ENCODE measurements around the gene HNRNPF. TPM values are rescaled to one million over a fixed set of nuclear protein-coding genes. Genes with fewer than 3 reads are reported as not detected.
"Not testable (repeated sequence)": the region's sequence is repeated elsewhere in the genome, so short reads cannot be mapped to it uniquely, and the experiment has no call there.

Gene HNRNPF
- total RNA-seq (235 TPM), polyA plus RNA-seq (136 TPM)
- long read RNA-seq, donor 1, partial matches to known transcripts = 0 of 16 reads
- long read RNA-seq, donor 1, other reads (novel, unspliced or antisense) = 9 of 16 reads
- long read RNA-seq, donor 2 = 0 reads
- long read RNA-seq, donor 3, transcript HNRNPF-207 (4 exons, 2,676 nt) = minor isoform, 20 of 231 reads
- long read RNA-seq, donor 3, transcript HNRNPF-203 (4 exons, 2,617 nt) = minor isoform, 40 of 231 reads
- long read RNA-seq, donor 3, transcript HNRNPF-202 (4 exons, 2,670 nt) = minor isoform, 12 of 231 reads
- long read RNA-seq, donor 3, transcript HNRNPF-204 (3 exons, 2,755 nt) = major isoform, 59 of 231 reads
- long read RNA-seq, donor 3, partial matches to known transcripts = 0 of 231 reads
- long read RNA-seq, donor 3, other reads (novel, unspliced or antisense) = 92 of 231 reads
- long read RNA-seq, donor 4, transcript HNRNPF-204 (3 exons, 2,755 nt) = minor isoform, 17 of 90 reads
- long read RNA-seq, donor 4, transcript HNRNPF-207 (4 exons, 2,676 nt) = minor isoform, 5 of 90 reads
- long read RNA-seq, donor 4, transcript HNRNPF-201 (4 exons, 2,186 nt) = minor isoform, 5 of 90 reads
- long read RNA-seq, donor 4, transcript HNRNPF-203 (4 exons, 2,617 nt) = major isoform, 26 of 90 reads
- long read RNA-seq, donor 4, partial matches to known transcripts = 0 of 90 reads
- long read RNA-seq, donor 4, other reads (novel, unspliced or antisense) = 36 of 90 reads
- long read RNA-seq, donor 5, transcript HNRNPF-207 (4 exons, 2,676 nt) = minor isoform, 19 of 277 reads
- long read RNA-seq, donor 5, transcript HNRNPF-204 (3 exons, 2,755 nt) = major isoform, 73 of 277 reads
- long read RNA-seq, donor 5, transcript HNRNPF-202 (4 exons, 2,670 nt) = minor isoform, 9 of 277 reads
- long read RNA-seq, donor 5, transcript HNRNPF-203 (4 exons, 2,617 nt) = minor isoform, 36 of 277 reads
- long read RNA-seq, donor 5, partial matches to known transcripts = 0 of 277 reads
- long read RNA-seq, donor 5, other reads (novel, unspliced or antisense) = 133 of 277 reads
- long read RNA-seq, donor 6, transcript HNRNPF-203 (4 exons, 2,617 nt) = minor isoform, 21 of 141 reads
- long read RNA-seq, donor 6, transcript HNRNPF-204 (3 exons, 2,755 nt) = major isoform, 44 of 141 reads
- long read RNA-seq, donor 6, transcript HNRNPF-207 (4 exons, 2,676 nt) = minor isoform, 6 of 141 reads
- long read RNA-seq, donor 6, partial matches to known transcripts = 10 of 141 reads
- long read RNA-seq, donor 6, other reads (novel, unspliced or antisense) = 55 of 141 reads
- long read RNA-seq, donor 7, transcript HNRNPF-203 (4 exons, 2,617 nt) = minor isoform, 37 of 183 reads
- long read RNA-seq, donor 7, transcript HNRNPF-207 (4 exons, 2,676 nt) = minor isoform, 13 of 183 reads
- long read RNA-seq, donor 7, transcript HNRNPF-204 (3 exons, 2,755 nt) = major isoform, 57 of 183 reads
- long read RNA-seq, donor 7, transcript HNRNPF-201 (4 exons, 2,186 nt) = minor isoform, 9 of 183 reads
- long read RNA-seq, donor 7, partial matches to known transcripts = 0 of 183 reads
- long read RNA-seq, donor 7, other reads (novel, unspliced or antisense) = 61 of 183 reads
- long read RNA-seq, donor 8, transcript HNRNPF-203 (4 exons, 2,617 nt) = major isoform, 13 of 64 reads
- long read RNA-seq, donor 8, transcript HNRNPF-204 (3 exons, 2,755 nt) = minor isoform, 12 of 64 reads
- long read RNA-seq, donor 8, transcript HNRNPF-207 (4 exons, 2,676 nt) = minor isoform, 6 of 64 reads
- long read RNA-seq, donor 8, partial matches to known transcripts = 0 of 64 reads
- long read RNA-seq, donor 8, other reads (novel, unspliced or antisense) = 26 of 64 reads
- long read RNA-seq, donor 9, transcript HNRNPF-207 (4 exons, 2,676 nt) = minor isoform, 11 of 131 reads
- long read RNA-seq, donor 9, transcript HNRNPF-204 (3 exons, 2,755 nt) = major isoform, 28 of 131 reads
- long read RNA-seq, donor 9, transcript HNRNPF-203 (4 exons, 2,617 nt) = minor isoform, 24 of 131 reads
- long read RNA-seq, donor 9, transcript HNRNPF-202 (4 exons, 2,670 nt) = minor isoform, 7 of 131 reads
- long read RNA-seq, donor 9, partial matches to known transcripts = 0 of 131 reads
- long read RNA-seq, donor 9, other reads (novel, unspliced or antisense) = 55 of 131 reads
- long read RNA-seq, donor 10, transcript HNRNPF-202 (4 exons, 2,670 nt) = minor isoform, 5 of 114 reads
- long read RNA-seq, donor 10, transcript HNRNPF-203 (4 exons, 2,617 nt) = minor isoform, 22 of 114 reads
- long read RNA-seq, donor 10, transcript HNRNPF-204 (3 exons, 2,755 nt) = major isoform, 41 of 114 reads
- long read RNA-seq, donor 10, transcript HNRNPF-207 (4 exons, 2,676 nt) = minor isoform, 6 of 114 reads
- long read RNA-seq, donor 10, partial matches to known transcripts = 0 of 114 reads
- long read RNA-seq, donor 10, other reads (novel, unspliced or antisense) = 36 of 114 reads

- under 1% methylated on average over 68 of the region's 68 CpGs for WGBS
- peak in 8 of 9 donors; percentile 88 to 98 (median 94) for DNase-seq (ENCODE audit: low read depth in 6 of 9, low spot score in 9 of 9)
- peak within 1 kb of the TSS; percentile 98 for H3K27ac ChIP-seq (ENCODE audit: low read depth in 1 of 2, low read length in 1 of 2)
- peaks cover 0 to 5% of the 10 kb centered on the region in 2 donors for H3K9me3 ChIP-seq (ENCODE audit: control insufficient read depth in 2 of 2, insufficient read depth in 1 of 2, low read length in 1 of 2)
- peak within 1 kb of the TSS; percentile 89 to 96 for H3K4me3 ChIP-seq (ENCODE audit: low read length in 2 of 2)
- no peaks in the 10 kb centered on the region for H3K27me3 ChIP-seq (ENCODE audit: control insufficient read depth in 2 of 2, insufficient read depth in 1 of 2, low read length in 1 of 2)
- peaks cover 1 to 6% of the 10 kb centered on the region in 2 donors for H3K36me3 ChIP-seq (ENCODE audit: control insufficient read depth in 2 of 2, insufficient read depth in 2 of 2, low read length in 1 of 2)
- peaks cover 15 to 40% of the 10 kb centered on the region in 2 donors for H3K4me1 ChIP-seq (ENCODE audit: control insufficient read depth in 2 of 2, insufficient read depth in 2 of 2, low read length in 2 of 2)
These were observed at the start of gene HNRNPF for GRCh38 chr10:43408710-43409384. HNRNPF (minus strand) TSS chr10:43409186; CDS start chr10:43387884, 21,302 bp downstream.

GRCh38 chr10:43458227-43458626 lies 49.2 kb upstream of the HNRNPF start:
- no peak overlapping the region for H3K27ac ChIP-seq (ENCODE audit: low read depth in 1 of 2, low read length in 1 of 2)
- WGBS = 95% methylated on average over 3 of the region's 3 CpGs
- DNase-seq (ENCODE audit: low read depth in 6 of 9, low spot score in 9 of 9) = no peak

GRCh38 chr10:43456561-43456960 lies 47.6 kb upstream of the HNRNPF start:
- Histone ChIP-seq H3K4me1 (ENCODE audit: control insufficient read depth in 2 of 2, insufficient read depth in 2 of 2, low read length in 2 of 2) (peaks cover 31 to 34% of the 10 kb centered on the region in 2 donors), H3K27ac (ENCODE audit: low read depth in 1 of 2, low read length in 1 of 2) (peak overlapping the region in 1 of 2 donors; percentile 99)
- not testable (repeated sequence) for H3K36me3 ChIP-seq (ENCODE audit: control insufficient read depth in 2 of 2, insufficient read depth in 2 of 2, low read length in 1 of 2); H3K9me3 ChIP-seq (ENCODE audit: control insufficient read depth in 2 of 2, insufficient read depth in 1 of 2, low read length in 1 of 2); H3K4me3 ChIP-seq (ENCODE audit: low read length in 2 of 2); H3K27me3 ChIP-seq (ENCODE audit: control insufficient read depth in 2 of 2, insufficient read depth in 1 of 2, low read length in 1 of 2); DNase-seq (ENCODE audit: low read depth in 6 of 9, low spot score in 9 of 9)
- WGBS = 98% methylated on average over 15 of the region's 15 CpGs

More at GRCh38 chr10:43458227-43458626, 49.2 kb upstream of the HNRNPF start:
- H3K4me1 ChIP-seq (ENCODE audit: control insufficient read depth in 2 of 2, insufficient read depth in 2 of 2, low read length in 2 of 2) = peaks cover 16 to 18% of the 10 kb centered on the region in 2 donors
- no peaks in the 10 kb centered on the region for H3K9me3 ChIP-seq (ENCODE audit: control insufficient read depth in 2 of 2, insufficient read depth in 1 of 2, low read length in 1 of 2)
- H3K27me3 ChIP-seq (ENCODE audit: control insufficient read depth in 2 of 2, insufficient read depth in 1 of 2, low read length in 1 of 2) = no peaks in the 10 kb centered on the region
- no peaks in the 10 kb centered on the region for H3K36me3 ChIP-seq (ENCODE audit: control insufficient read depth in 2 of 2, insufficient read depth in 2 of 2, low read length in 1 of 2)
- no peak overlapping the region for H3K4me3 ChIP-seq (ENCODE audit: low read length in 2 of 2)

GRCh38 chr10:43454025-43454424 lies 45.0 kb upstream of the HNRNPF start:
- DNase-seq (ENCODE audit: low read depth in 6 of 9, low spot score in 9 of 9) = peak in 1 of 9 donors; percentile 22
- not testable (repeated sequence) for H3K9me3 ChIP-seq (ENCODE audit: control insufficient read depth in 2 of 2, insufficient read depth in 1 of 2, low read length in 1 of 2); H3K36me3 ChIP-seq (ENCODE audit: control insufficient read depth in 2 of 2, insufficient read depth in 2 of 2, low read length in 1 of 2); H3K27me3 ChIP-seq (ENCODE audit: control insufficient read depth in 2 of 2, insufficient read depth in 1 of 2, low read length in 1 of 2); H3K4me3 ChIP-seq (ENCODE audit: low read length in 2 of 2)
- Histone ChIP-seq H3K27ac (ENCODE audit: low read depth in 1 of 2, low read length in 1 of 2) (peak overlapping the region; percentile 46 to 99), H3K4me1 (ENCODE audit: control insufficient read depth in 2 of 2, insufficient read depth in 2 of 2, low read length in 2 of 2) (peaks cover 31 to 43% of the 10 kb centered on the region in 2 donors)
- 86% methylated on average over 9 of the region's 9 CpGs for WGBS

- DNase-seq (ENCODE audit: low read depth in 6 of 9, low spot score in 9 of 9) = peak in 4 of 9 donors; percentile 50 to 84 (median 58)
- H3K27ac ChIP-seq (ENCODE audit: low read depth in 1 of 2, low read length in 1 of 2) = peak overlapping the region; percentile 99
These were observed 44.4 kb upstream of the HNRNPF start for GRCh38 chr10:43453266-43453831.

GRCh38 chr10:43452356-43452914 lies 43.4 kb upstream of the HNRNPF start:
- Histone ChIP-seq H3K4me1 (ENCODE audit: control insufficient read depth in 2 of 2, insufficient read depth in 2 of 2, low read length in 2 of 2) (peaks cover 31 to 43% of the 10 kb centered on the region in 2 donors), H3K27ac (ENCODE audit: low read depth in 1 of 2, low read length in 1 of 2) (peak overlapping the region; percentile 99), H3K4me3 (ENCODE audit: low read length in 2 of 2) (peak overlapping the region; percentile 19 to 22), H3K27me3 (ENCODE audit: control insufficient read depth in 2 of 2, insufficient read depth in 1 of 2, low read length in 1 of 2) (no peaks in the 10 kb centered on the region), H3K36me3 (ENCODE audit: control insufficient read depth in 2 of 2, insufficient read depth in 2 of 2, low read length in 1 of 2) (no peaks in the 10 kb centered on the region), H3K9me3 (ENCODE audit: control insufficient read depth in 2 of 2, insufficient read depth in 1 of 2, low read length in 1 of 2) (no peaks in the 10 kb centered on the region)
- WGBS = 13% methylated on average over 4 of the region's 4 CpGs
- peak in 1 of 9 donors; percentile 50 for DNase-seq (ENCODE audit: low read depth in 6 of 9, low spot score in 9 of 9)

More at GRCh38 chr10:43453266-43453831, 44.4 kb upstream of the HNRNPF start:
- Histone ChIP-seq H3K27me3 (ENCODE audit: control insufficient read depth in 2 of 2, insufficient read depth in 1 of 2, low read length in 1 of 2) (no peaks in the 10 kb centered on the region), H3K4me1 (ENCODE audit: control insufficient read depth in 2 of 2, insufficient read depth in 2 of 2, low read length in 2 of 2) (peaks cover 31 to 43% of the 10 kb centered on the region in 2 donors), H3K9me3 (ENCODE audit: control insufficient read depth in 2 of 2, insufficient read depth in 1 of 2, low read length in 1 of 2) (no peaks in the 10 kb centered on the region), H3K36me3 (ENCODE audit: control insufficient read depth in 2 of 2, insufficient read depth in 2 of 2, low read length in 1 of 2) (no peaks in the 10 kb centered on the region), H3K4me3 (ENCODE audit: low read length in 2 of 2) (peak overlapping the region in 1 of 2 donors; percentile 31)
- 51% methylated on average over 4 of the region's 4 CpGs for WGBS
